ENCODE data around the gene OTUB1. TPM values are rescaled to one million over a fixed set of nuclear protein-coding genes. Genes with fewer than 3 reads are reported as not detected.

OTUB1 gene
- total and polyA plus RNA-seq, 2 donors (not counting 1 experiment from before 2014, with no cell fraction given): 78.2 to 119 TPM

- Mint-ChIP-seq H3K27ac (no peak overlapping the region), H3K9me3 (ENCODE audit: insufficient read depth) (no peaks in the 10 kb centered on the region), H3K27me3 (peaks cover 26% of the 10 kb centered on the region), H3K4me1 (peaks cover 11% of the 10 kb centered on the region), H3K4me3 (peak overlapping the region; percentile 49)
- peak; percentile 39 for DNase-seq
- WGBS (ENCODE audit: insufficient coverage): 10% methylated on average over 40 of the region's 40 CpGs
- Histone ChIP-seq H2AFZ (ENCODE audit: insufficient read depth, low read depth, low read length, poor library complexity, severe bottlenecking) (peak overlapping the region; percentile 66), H3K36me3 (replicated peaks in 1 of 2; ENCODE audit: control extremely low read depth in 1 of 2, control insufficient read depth in 1 of 2, extremely low read depth in 1 of 2, insufficient read depth in 2 of 2, low read length in 1 of 2) (no peaks in the 10 kb centered on the region), H3K4me3 (ENCODE audit: control extremely low read depth in 1 of 5, extremely low read depth in 1 of 5, insufficient read depth in 1 of 5, low read depth in 2 of 5, low read length in 4 of 5) (peak overlapping the region in 3 of 5 experiments; percentile 5 to 62 (median 54)), H3K27ac (ENCODE audit: low read length in 2 of 2) (no peak overlapping the region), H3K4me1 (ENCODE audit: control insufficient read depth in 2 of 2, insufficient read depth in 2 of 2, low read length in 2 of 2) (peaks cover 15 to 16% of the 10 kb centered on the region in 2 donors), H3K9ac (ENCODE audit: low read length) (peak overlapping the region; percentile 69), H4K20me1 (ENCODE audit: control insufficient read depth, insufficient read depth, low read length, poor library complexity, severe bottlenecking) (no peaks in the 10 kb centered on the region), H3K9me3 (ENCODE audit: control extremely low read depth in 1 of 3, control insufficient read depth in 2 of 3, insufficient read depth in 1 of 3, low read length in 2 of 3) (peaks cover 0 to 35% (median 0%) of the 10 kb centered on the region in 3 donors), H3K27me3 (replicated peaks in 1 of 4; ENCODE audit: control extremely low read depth in 1 of 4, control insufficient read depth in 3 of 4, insufficient read depth in 4 of 4, low read length in 3 of 4) (peaks cover 0 to 40% (median 15%) of the 10 kb centered on the region in 4 experiments), H3K79me2 (ENCODE audit: control insufficient read depth, insufficient read depth, low read length) (no peaks in the 10 kb centered on the region), H3K4me2 (replicated peaks; ENCODE audit: low read depth, low read length, poor library complexity, severe bottlenecking) (peak overlapping the region; percentile 85)
- TF ChIP-seq EZH2 (IDR thresholded peaks at IDR 0.05; ENCODE audit: borderline replicate concordance, insufficient read depth, low read depth, low read length, poor library complexity, severe bottlenecking): no peak
- no peak for TF ChIP-seq CTCF (IDR thresholded peaks at IDR 0.05)
- intact Hi-C loops (cut with micrococcal nuclease): no loop called here
- POLR2A ChIA-PET: no interaction called here
- CTCF ChIA-PET: no interaction called here
- no peak for ATAC-seq (ENCODE audit: low read depth)
Measured at GRCh38 chr11:64007629-64008282, 21.5 kb downstream of the OTUB1 start.

GRCh38 chr11:64008283-64008913 is 22.2 kb downstream of the OTUB1 start:
- Histone ChIP-seq H3K79me2 (ENCODE audit: control insufficient read depth, insufficient read depth, low read length) (no peaks in the 10 kb centered on the region), H3K27ac (ENCODE audit: low read length in 2 of 2) (no peak overlapping the region), H3K9ac (ENCODE audit: low read length) (peak overlapping the region; percentile 69), H2AFZ (ENCODE audit: insufficient read depth, low read depth, low read length, poor library complexity, severe bottlenecking) (peak overlapping the region; percentile 66), H4K20me1 (ENCODE audit: control insufficient read depth, insufficient read depth, low read length, poor library complexity, severe bottlenecking) (no peaks in the 10 kb centered on the region), H3K36me3 (replicated peaks in 1 of 2; ENCODE audit: control extremely low read depth in 1 of 2, control insufficient read depth in 1 of 2, extremely low read depth in 1 of 2, insufficient read depth in 2 of 2, low read length in 1 of 2) (no peaks in the 10 kb centered on the region), H3K4me1 (ENCODE audit: control insufficient read depth in 2 of 2, insufficient read depth in 2 of 2, low read length in 2 of 2) (peaks cover 15 to 16% of the 10 kb centered on the region in 2 donors), H3K27me3 (replicated peaks in 1 of 4; ENCODE audit: control extremely low read depth in 1 of 4, control insufficient read depth in 3 of 4, insufficient read depth in 4 of 4, low read length in 3 of 4) (peaks cover 0 to 40% (median 15%) of the 10 kb centered on the region in 4 experiments), H3K4me3 (ENCODE audit: control extremely low read depth in 1 of 5, extremely low read depth in 1 of 5, insufficient read depth in 1 of 5, low read depth in 2 of 5, low read length in 4 of 5) (no peak overlapping the region), H3K9me3 (ENCODE audit: control extremely low read depth in 1 of 3, control insufficient read depth in 2 of 3, insufficient read depth in 1 of 3, low read length in 2 of 3) (peaks cover 0 to 35% (median 0%) of the 10 kb centered on the region in 3 donors), H3K4me2 (replicated peaks; ENCODE audit: low read depth, low read length, poor library complexity, severe bottlenecking) (peak overlapping the region; percentile 85)
- ATAC-seq (ENCODE audit: low read depth) (no peak), DNase-seq (no peak)
- ChIA-PET CTCF (no interaction called here), POLR2A (no interaction called here)
- 95% methylated on average over 19 of the region's 26 CpGs for WGBS (ENCODE audit: insufficient coverage)
- Mint-ChIP-seq H3K27me3 (peaks cover 26% of the 10 kb centered on the region), H3K4me1 (peaks cover 11% of the 10 kb centered on the region), H3K27ac (no peak overlapping the region), H3K9me3 (ENCODE audit: insufficient read depth) (no peaks in the 10 kb centered on the region), H3K4me3 (no peak overlapping the region)
- TF ChIP-seq EZH2 (IDR thresholded peaks at IDR 0.05; ENCODE audit: borderline replicate concordance, insufficient read depth, low read depth, low read length, poor library complexity, severe bottlenecking): no peak
- no peak for TF ChIP-seq CTCF (IDR thresholded peaks at IDR 0.05)
- intact Hi-C loops (cut with micrococcal nuclease): no loop called here
